Measurements from ENCODE around the gene ADAMTS14. TPM values are rescaled to one million over a fixed set of nuclear protein-coding genes. Genes with fewer than 3 reads are reported as not detected.

ADAMTS14 gene
- total and polyA plus RNA-seq, 8 donors: 0.33 to 9.4 (median 3.9) TPM; not detected in 2

GRCh38 chr10:70674560-70675495, 2.5 kb downstream of the ADAMTS14 start:
- Histone ChIP-seq H3K4me3 (no peak overlapping the region), H3K27me3 (peaks cover 5 to 54% (median 23%) of the 10 kb centered on the region in 3 donors), H3K27ac (no peak overlapping the region), H3K36me3 (no peaks in the 10 kb centered on the region), H3K9me3 (no peaks in the 10 kb centered on the region), H3K4me1 (peaks cover 0 to 29% (median 16%) of the 10 kb centered on the region in 4 donors)
- no peak for TF ChIP-seq EP300 (IDR thresholded peaks at IDR 0.05)
- no peak for TF ChIP-seq CTCF (IDR thresholded peaks at IDR 0.05)
- no peak for TF ChIP-seq POLR2AphosphoS5 (IDR thresholded peaks at IDR 0.05)
- TF ChIP-seq POLR2A (IDR thresholded peaks at IDR 0.05): no peak
- intact Hi-C loops (cut with DNase I; ENCODE audit: low total_unique reads): no loop called here
- no peak for DNase-seq
- 65 to 80% (median 71%) methylated on average over 21 to 24 of the region's 24 CpGs for WGBS, 5 donors

GRCh38 chr10:70675496-70676161, 3.3 kb downstream of the ADAMTS14 start:
- intact Hi-C loops (cut with DNase I; ENCODE audit: low total_unique reads): no loop called here
- WGBS, 5 donors: 58 to 82% (median 65%) methylated on average over 13 to 14 of the region's 14 CpGs
- H3K27me3 ChIP-seq: peaks cover 5 to 48% (median 17%) of the 10 kb centered on the region in 3 donors
- no peak overlapping the region for H3K4me3 ChIP-seq
- no peaks in the 10 kb centered on the region for H3K36me3 ChIP-seq
- H3K4me1 ChIP-seq: peaks cover 0 to 29% (median 16%) of the 10 kb centered on the region in 4 donors
- TF ChIP-seq CTCF (IDR thresholded peaks at IDR 0.05) (no peak), POLR2AphosphoS5 (IDR thresholded peaks at IDR 0.05) (no peak), POLR2A (IDR thresholded peaks at IDR 0.05) (no peak), EP300 (IDR thresholded peaks at IDR 0.05) (no peak)
- H3K9me3 ChIP-seq: no peaks in the 10 kb centered on the region
- H3K27ac ChIP-seq: no peak overlapping the region
- no peak for DNase-seq

GRCh38 chr10:70676511-70676910, 4.2 kb downstream of the ADAMTS14 start:
- H3K36me3 ChIP-seq: no peaks in the 10 kb centered on the region
- no peaks in the 10 kb centered on the region for H3K9me3 ChIP-seq
- H3K27me3 ChIP-seq: peaks cover 5 to 43% (median 16%) of the 10 kb centered on the region in 3 donors
- no peak overlapping the region for H3K4me3 ChIP-seq
- WGBS, 5 donors: 76 to 97% (median 89%) methylated on average over 6 of the region's 6 CpGs
- DNase-seq: no peak
- H3K27ac ChIP-seq: no peak overlapping the region
- TF ChIP-seq POLR2A (IDR thresholded peaks at IDR 0.05) (no peak), POLR2AphosphoS5 (IDR thresholded peaks at IDR 0.05) (no peak), EP300 (IDR thresholded peaks at IDR 0.05) (no peak), CTCF (IDR thresholded peaks at IDR 0.05) (no peak)
- H3K4me1 ChIP-seq: peaks cover 0 to 28% (median 16%) of the 10 kb centered on the region in 4 donors
- intact Hi-C loops (cut with DNase I; ENCODE audit: low total_unique reads): no loop called here

DNA sequence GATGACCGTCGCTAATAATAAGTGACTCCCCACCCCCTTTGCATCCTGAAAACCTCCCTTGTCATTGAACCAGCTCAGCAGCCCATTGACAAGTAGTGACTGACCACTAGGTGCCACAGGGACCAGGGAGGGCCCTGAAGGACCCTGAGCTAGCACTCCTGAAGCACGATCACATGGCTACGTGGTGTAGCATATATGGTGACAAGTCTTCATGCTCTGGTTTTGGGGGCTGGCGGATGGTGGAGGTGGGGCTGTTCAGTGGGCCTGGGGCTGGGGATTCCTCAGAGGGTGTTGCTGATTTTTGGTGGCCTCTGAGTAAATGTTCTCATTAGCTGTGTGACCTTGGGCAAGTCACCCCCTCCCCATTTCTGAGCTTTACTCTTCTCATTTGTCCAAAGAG, 4.7 kb downstream of the ADAMTS14 start:
- H3K4me3 ChIP-seq: no peak overlapping the region
- no peak overlapping the region for H3K27ac ChIP-seq
- no peaks in the 10 kb centered on the region for H3K36me3 ChIP-seq
- H3K9me3 ChIP-seq: no peaks in the 10 kb centered on the region
- intact Hi-C loops (cut with DNase I; ENCODE audit: low total_unique reads): no loop called here
- peaks cover 5 to 38% (median 11%) of the 10 kb centered on the region in 3 donors for H3K27me3 ChIP-seq
- WGBS, 5 donors: 75 to 100% (median 83%) methylated on average over 1 to 5 of the region's 5 CpGs
- H3K4me1 ChIP-seq: peaks cover 0 to 23% (median 13%) of the 10 kb centered on the region in 4 donors
- DNase-seq: no peak
- TF ChIP-seq EP300 (IDR thresholded peaks at IDR 0.05): no peak
- no peak for TF ChIP-seq POLR2AphosphoS5 (IDR thresholded peaks at IDR 0.05)
- TF ChIP-seq POLR2A (IDR thresholded peaks at IDR 0.05): no peak
- TF ChIP-seq CTCF (IDR thresholded peaks at IDR 0.05): no peak

Measured in stomach (tissue), 9 donors.